Measurements from ENCODE around the gene PTK6. TPM values are rescaled to one million over a fixed set of nuclear protein-coding genes. Genes with fewer than 3 reads are reported as not detected.

PTK6 gene
- total and polyA plus RNA-seq, 7 donors: 0.28 to 80.7 (median 59.5) TPM; not detected in 2

DNA sequence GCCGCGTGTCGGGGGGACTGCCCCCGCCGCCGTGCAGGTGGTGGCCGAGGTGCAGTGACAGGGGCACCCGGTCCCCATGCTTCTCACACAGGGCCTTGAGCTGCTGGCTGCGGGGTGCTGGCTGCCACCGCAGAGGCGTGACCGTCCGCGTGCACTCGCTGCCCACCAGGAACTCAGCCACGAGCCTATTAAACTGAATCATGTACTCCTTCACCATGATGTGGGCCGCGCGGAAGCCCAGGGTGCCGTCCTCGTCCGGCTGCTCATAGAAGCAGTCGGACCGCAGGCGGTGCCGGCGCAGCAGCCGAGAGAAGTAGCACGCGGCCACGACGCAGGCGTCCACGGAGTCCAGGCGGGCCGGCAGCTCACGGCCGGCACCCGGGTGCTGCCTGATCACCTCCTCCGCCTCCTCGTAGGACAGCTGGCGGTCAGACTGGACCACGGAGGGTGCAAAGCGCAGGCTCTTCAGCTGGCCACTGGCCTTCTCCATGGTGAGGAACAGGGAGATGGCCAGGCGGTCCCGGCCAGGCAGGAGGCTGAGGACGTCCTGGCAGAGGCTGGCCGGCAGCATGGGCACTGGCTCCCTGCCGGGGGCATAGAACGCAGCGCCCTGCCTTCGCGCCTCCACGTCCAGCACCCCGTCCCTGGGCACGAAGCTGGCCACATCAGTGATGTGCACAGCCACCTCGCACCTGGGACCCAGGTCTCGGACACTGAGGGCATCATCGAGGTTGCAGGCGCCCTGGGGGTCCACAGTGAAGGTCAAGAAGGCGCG is 27.0 kb upstream of the PTK6 start:
- no peak for DNase-seq
- intact Hi-C loops (cut with DNase I): no loop called here
- peaks cover 0 to under 1% (median 0%) of the 10 kb centered on the region in 3 donors for H3K27me3 ChIP-seq
- TF ChIP-seq, protein P1, sequence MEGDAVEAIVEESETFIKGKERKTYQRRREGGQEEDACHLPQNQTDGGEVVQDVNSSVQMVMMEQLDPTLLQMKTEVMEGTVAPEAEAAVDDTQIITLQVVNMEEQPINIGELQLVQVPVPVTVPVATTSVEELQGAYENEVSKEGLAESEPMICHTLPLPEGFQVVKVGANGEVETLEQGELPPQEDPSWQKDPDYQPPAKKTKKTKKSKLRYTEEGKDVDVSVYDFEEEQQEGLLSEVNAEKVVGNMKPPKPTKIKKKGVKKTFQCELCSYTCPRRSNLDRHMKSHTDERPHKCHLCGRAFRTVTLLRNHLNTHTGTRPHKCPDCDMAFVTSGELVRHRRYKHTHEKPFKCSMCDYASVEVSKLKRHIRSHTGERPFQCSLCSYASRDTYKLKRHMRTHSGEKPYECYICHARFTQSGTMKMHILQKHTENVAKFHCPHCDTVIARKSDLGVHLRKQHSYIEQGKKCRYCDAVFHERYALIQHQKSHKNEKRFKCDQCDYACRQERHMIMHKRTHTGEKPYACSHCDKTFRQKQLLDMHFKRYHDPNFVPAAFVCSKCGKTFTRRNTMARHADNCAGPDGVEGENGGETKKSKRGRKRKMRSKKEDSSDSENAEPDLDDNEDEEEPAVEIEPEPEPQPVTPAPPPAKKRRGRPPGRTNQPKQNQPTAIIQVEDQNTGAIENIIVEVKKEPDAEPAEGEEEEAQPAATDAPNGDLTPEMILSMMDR (IDR thresholded peaks at IDR 0.05): no peak
- TF ChIP-seq POLR2AphosphoS5 (IDR thresholded peaks at IDR 0.05): no peak
- TF ChIP-seq EP300 (IDR thresholded peaks at IDR 0.05): no peak
- TF ChIP-seq POLR2A (IDR thresholded peaks at IDR 0.05): no peak
- H3K4me1 ChIP-seq: no peaks in the 10 kb centered on the region
- peaks cover 22 to 60% (median 43%) of the 10 kb centered on the region in 4 donors for H3K36me3 ChIP-seq
- no peak overlapping the region for H3K27ac ChIP-seq
- WGBS, 2 donors: 96 to 97% methylated on average over 62 of the region's 62 CpGs
- H3K9me3 ChIP-seq: no peaks in the 10 kb centered on the region
- H3K4me3 ChIP-seq: no peak overlapping the region

DNA sequence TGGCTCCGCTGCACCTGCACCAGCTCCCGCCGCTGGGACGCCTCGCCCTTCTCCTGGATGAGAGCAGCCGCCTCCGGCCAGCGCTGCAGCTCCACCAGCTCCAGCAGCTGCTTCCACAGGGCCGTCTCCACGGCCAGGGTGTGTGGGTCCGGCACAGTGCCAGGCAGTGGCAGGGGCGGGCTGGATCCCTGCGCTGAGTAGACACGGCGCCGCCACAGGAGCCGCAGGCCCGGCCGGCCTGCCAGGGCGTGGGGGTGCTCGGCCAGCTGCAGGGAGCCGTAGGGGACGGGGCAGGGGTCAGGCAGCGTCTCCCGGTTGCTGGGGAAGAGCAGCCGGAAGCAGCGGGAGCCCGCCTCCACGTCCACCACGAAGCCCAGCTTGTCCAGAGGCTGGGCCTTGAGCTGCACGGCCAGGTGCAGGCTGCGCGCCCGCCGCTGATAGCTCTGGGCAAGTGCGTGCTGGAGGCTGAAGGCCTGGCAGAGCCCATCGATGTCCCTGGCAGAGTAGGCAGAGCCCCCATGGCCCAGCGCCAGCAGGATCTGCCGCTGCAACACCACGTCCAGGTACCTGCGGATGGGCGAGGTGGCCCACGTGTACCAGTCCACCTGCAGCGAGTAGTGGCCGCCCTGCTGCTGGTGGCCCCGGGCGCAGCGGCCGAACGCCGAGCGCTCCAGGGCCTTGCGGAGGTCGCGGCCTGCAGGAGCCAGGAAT is 26.2 kb upstream of the PTK6 start:
- TF ChIP-seq EP300 (IDR thresholded peaks at IDR 0.05) (no peak), POLR2AphosphoS5 (IDR thresholded peaks at IDR 0.05) (no peak), POLR2A (IDR thresholded peaks at IDR 0.05) (no peak)
- TF ChIP-seq, protein P1 (IDR thresholded peaks at IDR 0.05): no peak
- intact Hi-C loops (cut with DNase I): no loop called here
- 93 to 95% methylated on average over 55 of the region's 55 CpGs for WGBS, 2 donors
- H3K27ac ChIP-seq: no peak overlapping the region
- no peaks in the 10 kb centered on the region for H3K4me1 ChIP-seq
- no peak overlapping the region for H3K4me3 ChIP-seq
- no peak for DNase-seq
- peaks cover 22 to 68% (median 47%) of the 10 kb centered on the region in 4 donors for H3K36me3 ChIP-seq
- no peaks in the 10 kb centered on the region for H3K9me3 ChIP-seq
- peaks cover 0 to 5% (median 0%) of the 10 kb centered on the region in 3 donors for H3K27me3 ChIP-seq

DNA sequence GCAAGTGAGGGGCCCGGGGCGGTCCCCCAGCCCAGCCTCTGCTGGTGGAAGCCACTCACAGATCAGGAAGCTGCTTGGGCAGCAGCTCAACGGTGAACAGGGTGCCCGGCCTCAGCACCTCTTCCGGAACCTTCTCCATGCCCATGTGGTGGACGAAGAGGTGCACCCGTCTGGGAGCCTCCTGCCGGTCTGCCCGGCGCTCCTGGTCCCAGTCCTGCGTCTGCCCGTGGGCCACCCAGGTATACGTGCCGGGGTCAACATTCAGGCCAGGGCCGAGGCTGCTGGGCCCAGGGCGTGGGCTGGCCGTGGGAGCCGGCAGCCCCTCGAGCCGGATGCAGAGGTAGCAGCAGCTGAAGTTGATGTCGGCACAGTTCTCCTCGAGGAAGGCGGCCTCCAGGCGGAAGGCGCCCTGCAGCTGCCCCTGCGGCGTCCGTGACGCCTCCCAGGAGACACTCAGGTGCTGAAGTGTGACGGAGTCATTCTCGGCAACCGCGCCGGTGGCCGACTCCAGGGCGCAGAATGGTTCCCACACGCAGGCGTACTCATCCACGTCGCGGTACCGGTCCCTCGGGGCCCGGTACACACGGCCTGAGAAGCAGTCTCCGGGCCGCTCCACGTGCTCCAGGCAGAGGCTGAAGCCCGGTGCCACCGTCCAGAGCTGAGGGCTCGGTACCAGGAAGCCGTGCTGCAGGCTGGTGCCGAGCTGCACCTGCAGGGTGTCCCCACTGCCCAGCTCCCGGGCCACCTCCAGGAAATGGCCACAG is 25.5 kb upstream of the PTK6 start:
- WGBS, 2 donors: 94 to 95% methylated on average over 54 of the region's 54 CpGs

More for the DNA sequence above, 25.5 kb upstream of the PTK6 start:
- Histone ChIP-seq H3K9me3 (no peaks in the 10 kb centered on the region), H3K36me3 (peaks cover 22 to 72% (median 48%) of the 10 kb centered on the region in 4 donors), H3K4me1 (no peaks in the 10 kb centered on the region), H3K4me3 (no peak overlapping the region), H3K27ac (no peak overlapping the region), H3K27me3 (peaks cover 0 to 5% (median 0%) of the 10 kb centered on the region in 3 donors)
- TF ChIP-seq POLR2AphosphoS5 (IDR thresholded peaks at IDR 0.05) (no peak), POLR2A (IDR thresholded peaks at IDR 0.05) (no peak), EP300 (IDR thresholded peaks at IDR 0.05) (no peak)
- TF ChIP-seq, protein P1 (IDR thresholded peaks at IDR 0.05): no peak
- no peak for DNase-seq
- intact Hi-C loops (cut with DNase I): no loop called here

All from sigmoid colon (tissue), 7 donors.